HUES6 (cell line): ENCODE results near the gene NR2E1.

Experiments used
- H3K27ac ChIP-seq: 2 replicates; pipeline ENCODE4 v1.7.0; 2013; ENCODE audit warnings: low read depth, mild to moderate bottlenecking, low read length, inconsistent platforms
- H3K27me3 ChIP-seq: 2 replicates; pipeline ENCODE4 v1.6.1; 2013; ENCODE audit warnings: low read length; ENCODE audit not compliant: control insufficient read depth, insufficient read depth
- H3K36me3 ChIP-seq: 2 replicates; pipeline ENCODE4 v1.6.1; 2013; ENCODE audit warnings: low read length; ENCODE audit not compliant: control insufficient read depth, insufficient read depth
- H3K4me1 ChIP-seq: 2 replicates; pipeline ENCODE4 v1.6.1; 2013; ENCODE audit warnings: low read length; ENCODE audit not compliant: control insufficient read depth, insufficient read depth
- H3K4me3 ChIP-seq: 2 replicates; pipeline ENCODE4 v1.5.1; 2013; ENCODE audit warnings: low read depth, low read length
- H3K9ac ChIP-seq: one replicate; pipeline ENCODE4 v1.6.1; 2013; ENCODE audit warnings: mild to moderate bottlenecking, low read length
- H3K9me3 ChIP-seq: 2 replicates; pipeline ENCODE4 v1.6.1; 2013; ENCODE audit warnings: low read depth, low read length; ENCODE audit not compliant: control insufficient read depth, insufficient read depth

Gene NR2E1

DNA sequence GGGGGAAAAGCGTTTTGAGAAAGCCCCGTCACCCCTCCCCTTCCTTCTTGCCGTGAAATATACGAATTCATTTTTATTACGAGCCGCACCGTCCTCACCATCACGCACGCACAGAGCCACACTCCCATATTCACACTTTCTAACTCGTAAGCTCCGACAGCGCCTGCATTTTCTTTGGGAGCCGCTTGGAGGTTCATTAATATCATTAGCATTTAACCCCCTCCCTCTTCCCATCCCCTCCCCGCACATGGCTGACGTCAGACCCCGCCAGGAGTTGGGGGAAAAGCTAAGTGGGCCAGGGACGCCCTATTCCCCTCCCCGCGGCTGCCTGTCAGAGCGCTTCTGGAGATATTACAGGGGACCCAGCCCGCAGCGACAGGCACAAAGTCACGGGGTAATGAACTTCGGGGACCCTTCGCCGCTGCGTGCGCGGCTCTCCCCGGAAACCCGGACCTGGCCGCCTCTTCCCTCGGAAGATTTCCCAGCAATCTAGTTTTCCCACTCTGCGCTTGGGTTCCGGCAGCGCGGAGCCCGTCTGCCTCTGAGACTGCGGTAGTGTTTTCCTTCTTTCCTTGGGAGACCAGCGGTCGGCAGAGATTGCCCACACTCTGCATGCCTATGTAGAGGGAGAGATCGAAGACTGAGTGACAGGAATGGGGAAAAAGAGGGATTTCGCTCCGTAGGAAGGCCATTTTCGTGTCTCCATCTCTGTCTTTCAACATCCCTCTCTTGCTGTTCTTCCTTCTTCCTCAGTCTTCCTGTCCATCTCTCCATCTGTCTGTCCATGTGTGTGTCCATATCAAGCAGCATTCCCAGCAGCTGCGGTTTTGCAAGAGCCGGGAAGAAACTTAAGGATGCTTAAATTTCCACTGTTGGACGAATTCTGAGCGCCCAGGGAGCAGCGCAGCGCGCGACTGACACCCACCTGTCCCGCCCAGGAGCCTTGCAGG is at the start of gene NR2E1:
Gene NR2E1, plus strand, starts transcription at position 309 of the 950 bp plus-strand sequence. CDS start 744 bp downstream, outside the sequence.
- no peak within 1 kb of the TSS for H3K27ac ChIP-seq
- H3K27me3 ChIP-seq, result peaks cover 100% of the 10 kb centered on the region
- peak within 1 kb of the TSS; percentile 54 for H3K4me3 ChIP-seq
- no peaks in the 10 kb centered on the region for H3K36me3 ChIP-seq
- H3K9ac ChIP-seq, result no peak within 1 kb of the TSS
- peaks cover 52% of the 10 kb centered on the region for H3K4me1 ChIP-seq
- no peaks in the 10 kb centered on the region for H3K9me3 ChIP-seq

- H3K36me3 ChIP-seq, result no peaks in the 10 kb centered on the region
- H3K4me3 ChIP-seq, result peak overlapping the region; percentile 56
- no peak overlapping the region for H3K27ac ChIP-seq
- H3K9ac ChIP-seq, result no peak overlapping the region
- peaks cover 45% of the 10 kb centered on the region for H3K4me1 ChIP-seq
- H3K27me3 ChIP-seq, result peaks cover 99% of the 10 kb centered on the region
- no peaks in the 10 kb centered on the region for H3K9me3 ChIP-seq
Measured at GRCh38 chr6:108116546-108117426, 49.0 kb upstream of the NR2E1 start.

DNA sequence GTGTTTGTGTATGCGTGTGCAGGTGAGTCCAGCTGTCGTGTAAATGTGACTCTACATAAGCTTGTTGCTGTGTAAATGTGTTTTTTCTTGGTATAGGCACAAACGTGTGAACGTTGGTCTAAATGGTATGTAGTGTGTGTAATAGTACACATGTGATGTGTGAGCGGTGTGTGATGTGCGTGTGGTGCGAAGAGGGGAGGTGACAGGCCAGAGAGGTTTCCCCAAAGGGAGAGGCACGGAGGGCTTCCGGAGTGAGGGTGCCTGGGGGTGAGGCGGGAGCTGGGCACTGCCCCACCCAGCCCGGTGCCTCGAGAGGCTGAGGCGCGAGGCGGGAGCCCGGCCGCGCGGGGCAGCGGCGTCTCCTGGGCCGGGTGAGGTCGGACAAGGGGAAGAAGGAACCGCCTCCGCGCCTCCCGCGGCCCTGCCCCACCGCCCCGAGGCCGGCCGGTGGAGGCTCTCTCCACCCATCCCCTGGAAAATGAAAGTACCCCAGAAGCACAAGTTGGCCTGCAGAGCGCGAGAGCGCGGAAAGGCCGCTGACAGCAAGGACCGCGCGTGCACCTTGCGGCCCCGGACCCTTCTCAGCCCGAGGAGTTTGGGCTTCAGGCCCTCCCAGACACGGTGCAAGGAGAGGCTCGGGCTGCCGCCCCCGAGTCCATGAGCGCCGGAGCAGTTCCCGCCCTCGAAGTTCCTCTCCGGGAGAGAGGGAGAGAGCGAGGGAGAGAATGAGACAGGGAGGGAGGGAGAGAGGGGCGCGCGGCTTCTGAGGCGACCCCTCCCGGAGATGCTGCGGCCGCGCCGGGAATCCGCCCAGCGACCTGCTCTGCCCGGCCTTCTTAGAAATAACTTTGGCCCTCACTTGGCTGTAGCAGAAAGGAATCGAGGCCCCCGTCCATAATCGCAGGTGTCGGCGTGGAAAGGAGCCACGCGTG is 48.1 kb upstream of the NR2E1 start:
- Histone ChIP-seq H3K9ac (no peak overlapping the region), H3K27ac (no peak overlapping the region), H3K27me3 (peaks cover 99% of the 10 kb centered on the region), H3K4me1 (peaks cover 47% of the 10 kb centered on the region), H3K36me3 (no peaks in the 10 kb centered on the region), H3K4me3 (peak overlapping the region; percentile 56), H3K9me3 (no peaks in the 10 kb centered on the region)

DNA sequence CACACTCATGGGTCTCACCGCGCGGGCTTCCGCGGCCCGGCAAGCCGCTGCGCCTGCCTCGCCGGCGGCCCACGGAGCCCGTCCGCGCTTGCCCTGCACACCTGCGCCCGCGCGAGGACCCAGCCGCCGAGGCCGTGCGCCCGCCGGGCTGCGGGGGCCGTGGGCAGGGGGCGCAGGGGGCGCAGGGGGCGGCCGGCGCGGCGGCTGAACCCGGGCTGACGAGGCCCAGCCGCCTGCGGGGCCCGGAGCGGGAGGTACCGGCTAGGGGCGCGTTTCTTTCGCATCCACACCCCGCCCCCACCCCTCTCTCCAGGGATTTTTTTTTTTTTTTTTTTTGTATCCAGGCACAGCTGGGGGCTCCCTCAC is 47.5 kb upstream of the NR2E1 start:
- Histone ChIP-seq H3K4me1 (peaks cover 52% of the 10 kb centered on the region), H3K9me3 (no peaks in the 10 kb centered on the region), H3K36me3 (no peaks in the 10 kb centered on the region), H3K4me3 (peak overlapping the region; percentile 56), H3K27me3 (peaks cover 99% of the 10 kb centered on the region), H3K27ac (no peak overlapping the region), H3K9ac (no peak overlapping the region)

DNA sequence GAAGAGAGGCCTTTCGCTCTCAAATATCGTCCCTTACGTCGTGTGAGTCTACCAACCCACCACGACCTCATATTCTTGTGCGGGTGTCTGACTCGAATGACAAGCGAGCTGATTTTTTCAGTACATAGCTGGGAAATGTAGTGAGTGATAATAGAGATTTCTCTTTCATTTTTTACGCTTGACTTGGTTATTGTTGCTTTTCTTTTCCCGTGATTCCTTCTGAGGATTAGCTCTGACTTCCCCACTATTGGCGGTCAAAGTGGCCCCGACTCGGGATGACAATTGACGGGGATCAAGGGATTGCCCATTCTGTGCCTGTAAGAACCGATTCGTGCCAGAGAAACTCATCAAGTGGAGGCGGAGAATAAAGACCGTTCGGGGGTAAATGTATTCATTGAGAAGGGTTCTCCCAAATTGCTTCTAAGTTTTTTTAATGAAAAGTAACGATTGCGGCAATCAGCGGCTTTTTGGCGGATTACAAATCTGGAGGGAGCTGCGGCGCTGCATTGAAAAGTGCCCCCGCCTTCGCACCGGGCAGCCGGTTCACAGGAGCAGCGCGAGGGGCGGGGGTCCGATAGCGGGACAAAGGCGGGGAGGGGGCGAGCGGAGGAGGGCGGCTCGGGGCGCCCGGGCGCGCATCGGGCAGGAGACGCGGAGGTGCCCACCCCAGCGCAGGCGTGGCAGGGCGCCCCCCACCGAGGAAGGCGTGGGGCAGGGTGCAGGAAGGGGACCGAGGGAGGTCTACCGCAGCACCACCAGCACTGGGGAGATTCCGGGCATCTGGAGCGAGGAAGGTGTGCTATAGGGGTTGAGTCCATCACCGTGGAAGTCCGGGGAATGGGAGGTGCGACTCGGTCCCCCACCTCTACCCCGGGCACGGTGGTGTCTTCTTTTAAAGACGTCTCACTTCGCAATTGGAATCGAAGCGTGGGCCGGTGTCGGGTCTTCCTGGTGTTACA is 46.7 kb upstream of the NR2E1 start:
- H3K27me3 ChIP-seq, result peaks cover 99% of the 10 kb centered on the region
- H3K27ac ChIP-seq, result no peak overlapping the region
- peak overlapping the region; percentile 53 for H3K4me3 ChIP-seq

DNA sequence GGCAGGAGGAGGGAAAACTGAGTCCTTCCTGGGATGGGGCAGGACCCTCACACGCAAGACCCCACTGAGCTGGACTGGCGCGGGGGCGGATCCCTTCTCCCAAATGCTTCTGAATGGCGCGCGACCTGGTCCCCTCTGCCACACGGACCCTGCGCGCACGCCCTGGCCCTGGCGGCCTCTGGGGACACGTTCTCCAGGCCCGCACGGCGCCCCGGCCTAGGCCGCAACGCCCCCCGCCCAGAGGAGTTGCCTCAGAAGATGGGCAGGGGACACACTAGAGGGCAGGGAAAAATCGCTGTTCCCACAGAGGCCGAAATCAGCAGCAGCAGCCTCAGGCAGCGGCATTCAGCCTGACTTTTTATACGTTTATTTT is 46.1 kb upstream of the NR2E1 start:
- H3K36me3 ChIP-seq, result no peaks in the 10 kb centered on the region
- H3K4me3 ChIP-seq, result peak overlapping the region; percentile 53
- H3K9me3 ChIP-seq, result no peaks in the 10 kb centered on the region
- H3K27ac ChIP-seq, result no peak overlapping the region
- peaks cover 99% of the 10 kb centered on the region for H3K27me3 ChIP-seq
- H3K4me1 ChIP-seq, result peaks cover 51% of the 10 kb centered on the region
- H3K9ac ChIP-seq, result no peak overlapping the region

More for the DNA sequence above, 46.7 kb upstream of the NR2E1 start:
- Histone ChIP-seq H3K36me3 (no peaks in the 10 kb centered on the region), H3K4me1 (peaks cover 53% of the 10 kb centered on the region), H3K9me3 (no peaks in the 10 kb centered on the region), H3K9ac (no peak overlapping the region)

- H3K36me3 ChIP-seq, result no peaks in the 10 kb centered on the region
- H3K4me3 ChIP-seq, result peak overlapping the region; percentile 53; the same call in 1 of the 2 replicates
- H3K27ac ChIP-seq, result no peak overlapping the region
- peaks cover 45% of the 10 kb centered on the region for H3K4me1 ChIP-seq
- H3K27me3 ChIP-seq, result peaks cover 99% of the 10 kb centered on the region
- no peak overlapping the region for H3K9ac ChIP-seq
- no peaks in the 10 kb centered on the region for H3K9me3 ChIP-seq
Measured at GRCh38 chr6:108120311-108120710, 45.5 kb upstream of the NR2E1 start.

DNA sequence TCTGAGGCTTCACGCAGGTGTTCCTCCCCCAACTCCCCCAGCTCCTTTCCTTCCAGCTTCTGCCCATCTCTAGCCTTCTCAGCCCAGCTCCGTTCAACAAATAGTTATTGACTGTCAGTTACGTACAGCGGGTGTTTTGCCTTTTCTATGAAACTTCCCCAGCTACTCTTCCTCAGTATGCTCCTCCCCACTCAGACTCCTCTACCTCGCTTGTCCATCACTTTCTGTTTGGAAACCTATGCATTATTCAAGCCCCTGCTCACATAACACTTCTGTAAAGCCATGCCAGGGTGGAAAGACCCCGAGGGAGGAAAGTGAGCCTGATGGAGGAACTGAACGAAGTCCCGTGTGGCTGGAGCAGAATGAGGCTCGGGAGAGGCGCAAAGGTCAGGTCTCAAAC is 44.2 kb upstream of the NR2E1 start:
- Histone ChIP-seq H3K4me1 (peaks cover 42% of the 10 kb centered on the region), H3K4me3 (no peak overlapping the region), H3K9ac (no peak overlapping the region), H3K27me3 (peaks cover 99% of the 10 kb centered on the region), H3K27ac (no peak overlapping the region), H3K36me3 (no peaks in the 10 kb centered on the region), H3K9me3 (no peaks in the 10 kb centered on the region)

- Histone ChIP-seq H3K36me3 (no peaks in the 10 kb centered on the region), H3K9ac (no peak overlapping the region), H3K9me3 (no peaks in the 10 kb centered on the region), H3K27me3 (peaks cover 100% of the 10 kb centered on the region), H3K27ac (no peak overlapping the region), H3K4me1 (peaks cover 37% of the 10 kb centered on the region), H3K4me3 (no peak overlapping the region)
Measured at GRCh38 chr6:108123481-108123929, 42.3 kb upstream of the NR2E1 start.
